ENCODE data around the gene ALCAM.

DNA sequence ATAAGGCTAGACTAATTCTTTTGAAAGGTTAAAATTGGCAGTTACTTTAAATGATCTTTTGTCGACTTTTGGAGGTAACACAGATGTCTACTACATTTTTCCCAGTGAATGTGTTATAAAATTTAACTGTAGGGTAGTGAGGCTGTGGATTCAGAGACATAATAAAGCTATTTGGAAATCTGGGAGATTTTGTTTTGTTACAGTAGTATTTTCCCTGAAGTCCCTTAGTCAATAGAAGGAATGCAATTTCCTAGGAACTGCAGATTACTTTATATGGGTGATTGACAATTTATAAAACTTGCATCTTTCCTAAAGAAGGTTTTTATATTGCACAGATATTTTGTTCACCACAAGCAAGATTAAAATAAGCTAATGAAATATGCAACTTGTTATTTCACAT, 96.9 kb downstream of the ALCAM start:
- no peak for TF ChIP-seq TAF1 (IDR thresholded peaks at IDR 0.05; ENCODE audit: borderline replicate concordance, low read depth, low read length)
- TF ChIP-seq POLR2A (IDR thresholded peaks at IDR 0.05; ENCODE audit: low read depth, low read length), result no peak
- TF ChIP-seq POLR2AphosphoS5 (IDR thresholded peaks at IDR 0.05; ENCODE audit: low read depth, low read length), result no peak

All from GM12892 (cell line).